Gastrocnemius medialis (tissue), 4 donors: ENCODE results near the gene ATPAF2.

Experiments
- POLR2A ChIP-seq, 2 donors: fragments of 450-650 bp; IDR thresholded peaks; one replicate each; pipeline ENCODE4 v1.6.1; 2017; ENCODE audit warnings: antibody characterized with exemption in 2 of 2, mild to moderate bottlenecking in 2 of 2, moderate library complexity in 2 of 2
- TF ChIP-seq, protein P1 (sequence below), 5 experiments: fragments of 450-650 bp in 3 of 5; fragments of 200-600 bp in 2 of 5; sonication (generic) in 2 of 5; IDR thresholded peaks in 4 of 5; conservative IDR thresholded peaks in 1 of 5; 1 replicate in 4 of 5; 2 replicates in 1 of 5; pipeline ENCODE4 v1.5.1; 2016 to 2019; ENCODE audit warnings: antibody characterized with exemption in 5 of 5, mild to moderate bottlenecking in 3 of 5, moderate library complexity in 3 of 5

DNA sequence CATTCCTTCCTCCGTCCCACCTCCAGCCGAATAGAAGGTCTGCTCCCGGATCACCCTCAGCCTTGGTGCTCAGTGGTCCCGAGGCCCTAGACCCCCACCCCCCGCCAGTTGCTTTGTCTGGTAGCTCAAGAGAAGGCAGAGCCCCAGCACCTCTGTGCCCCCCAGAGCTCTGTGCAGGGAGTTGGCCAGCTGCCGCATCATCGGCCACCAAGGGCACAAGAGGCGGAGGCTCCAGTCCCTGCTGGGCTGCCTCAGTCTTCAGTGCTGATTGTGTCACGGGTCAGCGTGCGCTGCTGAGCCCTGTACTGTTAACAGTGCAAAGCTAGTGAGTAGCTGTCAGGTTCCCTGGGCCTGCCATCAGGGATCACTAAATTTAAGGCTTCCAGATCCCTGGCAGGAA lies 26.6 kb upstream of the ATPAF2 start:
- TF ChIP-seq, protein P1, sequence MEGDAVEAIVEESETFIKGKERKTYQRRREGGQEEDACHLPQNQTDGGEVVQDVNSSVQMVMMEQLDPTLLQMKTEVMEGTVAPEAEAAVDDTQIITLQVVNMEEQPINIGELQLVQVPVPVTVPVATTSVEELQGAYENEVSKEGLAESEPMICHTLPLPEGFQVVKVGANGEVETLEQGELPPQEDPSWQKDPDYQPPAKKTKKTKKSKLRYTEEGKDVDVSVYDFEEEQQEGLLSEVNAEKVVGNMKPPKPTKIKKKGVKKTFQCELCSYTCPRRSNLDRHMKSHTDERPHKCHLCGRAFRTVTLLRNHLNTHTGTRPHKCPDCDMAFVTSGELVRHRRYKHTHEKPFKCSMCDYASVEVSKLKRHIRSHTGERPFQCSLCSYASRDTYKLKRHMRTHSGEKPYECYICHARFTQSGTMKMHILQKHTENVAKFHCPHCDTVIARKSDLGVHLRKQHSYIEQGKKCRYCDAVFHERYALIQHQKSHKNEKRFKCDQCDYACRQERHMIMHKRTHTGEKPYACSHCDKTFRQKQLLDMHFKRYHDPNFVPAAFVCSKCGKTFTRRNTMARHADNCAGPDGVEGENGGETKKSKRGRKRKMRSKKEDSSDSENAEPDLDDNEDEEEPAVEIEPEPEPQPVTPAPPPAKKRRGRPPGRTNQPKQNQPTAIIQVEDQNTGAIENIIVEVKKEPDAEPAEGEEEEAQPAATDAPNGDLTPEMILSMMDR (IDR thresholded peaks at IDR 0.05 in 4 of 5, conservative IDR thresholded peaks at IDR 0.05 in 1 of 5): no peak
- TF ChIP-seq POLR2A (IDR thresholded peaks at IDR 0.05): no peak
